HG02884 (cell line): ENCODE data around the gene ARHGAP26.

Experiments
- ATAC-seq: cut with Tn5 transposase; IDR thresholded peaks from one replicate; pipeline ENCODE4 v1.9.1; 2021; ENCODE audit warnings: mild to moderate bottlenecking, moderate library complexity; ENCODE audit not compliant: unreplicated experiment

The ARHGAP26 gene

GRCh38 chr5:142810743-142811290 is 40.6 kb downstream of the ARHGAP26 start:
- ATAC-seq: no peak

GRCh38 chr5:142811866-142812557 is 41.8 kb downstream of the ARHGAP26 start:
- ATAC-seq: no peak

- no peak for ATAC-seq
Measured at GRCh38 chr5:142813220-142813619, 43.0 kb downstream of the ARHGAP26 start.

GRCh38 chr5:142814122-142814521 is 43.9 kb downstream of the ARHGAP26 start:
- ATAC-seq: no peak

- no peak for ATAC-seq
Measured at GRCh38 chr5:142815469-142815868, 45.3 kb downstream of the ARHGAP26 start.

- no peak for ATAC-seq
Measured at GRCh38 chr5:142816531-142817430, 46.6 kb downstream of the ARHGAP26 start.

- ATAC-seq: no peak
Measured at GRCh38 chr5:142817949-142818431, 47.8 kb downstream of the ARHGAP26 start.

- no peak for ATAC-seq
Measured at GRCh38 chr5:142819292-142819691, 49.1 kb downstream of the ARHGAP26 start.

- no peak for ATAC-seq
Measured at GRCh38 chr5:142819825-142820224, 49.6 kb downstream of the ARHGAP26 start.

GRCh38 chr5:142820447-142820846 is 50.3 kb downstream of the ARHGAP26 start:
- ATAC-seq: no peak

- ATAC-seq: no peak
Measured at GRCh38 chr5:142821034-142821732, 51.0 kb downstream of the ARHGAP26 start.

- peak; percentile 85 for ATAC-seq
Measured at GRCh38 chr5:142821733-142822487, 51.7 kb downstream of the ARHGAP26 start.

GRCh38 chr5:142823126-142823525 is 52.9 kb downstream of the ARHGAP26 start:
- no peak for ATAC-seq

- ATAC-seq: no peak
Measured at GRCh38 chr5:142823806-142824205, 53.6 kb downstream of the ARHGAP26 start.

GRCh38 chr5:142824391-142824790 is 54.2 kb downstream of the ARHGAP26 start:
- ATAC-seq: no peak

GRCh38 chr5:142825378-142826089 is 55.4 kb downstream of the ARHGAP26 start:
- no peak for ATAC-seq

- ATAC-seq: no peak
Measured at GRCh38 chr5:142826093-142826492, 55.9 kb downstream of the ARHGAP26 start.

GRCh38 chr5:142826741-142827492 is 56.7 kb downstream of the ARHGAP26 start:
- no peak for ATAC-seq
